Measurements from ENCODE around the gene CES4A. TPM values are rescaled to one million over a fixed set of nuclear protein-coding genes. Genes with fewer than 3 reads are reported as not detected.
A peak's percentile ranks its signal among the peaks of the same experiment; 100 is the strongest.

The CES4A gene
- total and polyA plus RNA-seq, 9 of the 15 experiments (the other 6 are each of a cell fraction or from before 2014, with no cell fraction given), result 0.09 to 0.13 (median 0.11) TPM; not detected in 6

DNA sequence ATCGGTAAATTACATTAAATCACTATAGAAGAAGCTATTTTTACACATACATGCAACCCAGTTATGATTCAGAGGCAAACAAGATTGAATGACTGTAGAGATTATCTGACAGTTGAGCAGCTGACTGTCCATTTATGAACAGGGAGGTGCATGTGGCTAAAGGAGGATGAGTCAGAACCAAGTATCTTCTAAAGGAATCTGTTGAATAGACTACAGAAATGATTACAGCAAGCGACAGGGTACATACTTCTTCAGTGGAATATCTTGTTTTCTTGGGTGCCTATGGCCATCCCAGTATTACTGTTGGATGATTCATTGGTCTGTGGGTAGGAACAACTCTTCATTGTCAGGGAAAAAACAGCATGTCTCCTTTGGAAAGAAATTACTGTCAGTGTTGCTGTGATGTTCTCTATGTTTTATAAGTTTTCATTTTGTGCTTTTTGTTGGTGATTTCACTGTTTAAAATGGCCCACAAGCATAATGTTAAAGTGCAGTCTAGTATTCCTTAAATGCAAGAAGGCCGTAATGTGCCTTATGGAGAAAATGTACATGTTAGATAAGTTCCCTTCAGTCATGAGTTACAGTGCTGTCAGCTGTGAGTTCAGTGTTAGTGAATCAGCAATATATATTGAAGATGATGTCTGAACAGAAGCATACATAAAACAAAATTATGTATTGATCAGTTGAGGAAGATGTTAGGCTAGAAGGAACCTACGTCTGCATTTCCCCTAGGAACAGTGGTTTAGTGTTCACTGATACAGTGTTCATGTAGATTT, 67.5 kb downstream of the CES4A start (continued):
- TF ChIP-seq, protein P1, sequence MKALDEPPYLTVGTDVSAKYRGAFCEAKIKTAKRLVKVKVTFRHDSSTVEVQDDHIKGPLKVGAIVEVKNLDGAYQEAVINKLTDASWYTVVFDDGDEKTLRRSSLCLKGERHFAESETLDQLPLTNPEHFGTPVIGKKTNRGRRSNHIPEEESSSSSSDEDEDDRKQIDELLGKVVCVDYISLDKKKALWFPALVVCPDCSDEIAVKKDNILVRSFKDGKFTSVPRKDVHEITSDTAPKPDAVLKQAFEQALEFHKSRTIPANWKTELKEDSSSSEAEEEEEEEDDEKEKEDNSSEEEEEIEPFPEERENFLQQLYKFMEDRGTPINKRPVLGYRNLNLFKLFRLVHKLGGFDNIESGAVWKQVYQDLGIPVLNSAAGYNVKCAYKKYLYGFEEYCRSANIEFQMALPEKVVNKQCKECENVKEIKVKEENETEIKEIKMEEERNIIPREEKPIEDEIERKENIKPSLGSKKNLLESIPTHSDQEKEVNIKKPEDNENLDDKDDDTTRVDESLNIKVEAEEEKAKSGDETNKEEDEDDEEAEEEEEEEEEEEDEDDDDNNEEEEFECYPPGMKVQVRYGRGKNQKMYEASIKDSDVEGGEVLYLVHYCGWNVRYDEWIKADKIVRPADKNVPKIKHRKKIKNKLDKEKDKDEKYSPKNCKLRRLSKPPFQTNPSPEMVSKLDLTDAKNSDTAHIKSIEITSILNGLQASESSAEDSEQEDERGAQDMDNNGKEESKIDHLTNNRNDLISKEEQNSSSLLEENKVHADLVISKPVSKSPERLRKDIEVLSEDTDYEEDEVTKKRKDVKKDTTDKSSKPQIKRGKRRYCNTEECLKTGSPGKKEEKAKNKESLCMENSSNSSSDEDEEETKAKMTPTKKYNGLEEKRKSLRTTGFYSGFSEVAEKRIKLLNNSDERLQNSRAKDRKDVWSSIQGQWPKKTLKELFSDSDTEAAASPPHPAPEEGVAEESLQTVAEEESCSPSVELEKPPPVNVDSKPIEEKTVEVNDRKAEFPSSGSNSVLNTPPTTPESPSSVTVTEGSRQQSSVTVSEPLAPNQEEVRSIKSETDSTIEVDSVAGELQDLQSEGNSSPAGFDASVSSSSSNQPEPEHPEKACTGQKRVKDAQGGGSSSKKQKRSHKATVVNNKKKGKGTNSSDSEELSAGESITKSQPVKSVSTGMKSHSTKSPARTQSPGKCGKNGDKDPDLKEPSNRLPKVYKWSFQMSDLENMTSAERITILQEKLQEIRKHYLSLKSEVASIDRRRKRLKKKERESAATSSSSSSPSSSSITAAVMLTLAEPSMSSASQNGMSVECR (CRISPR knock-in tag; IDR thresholded peaks at IDR 0.05), result no peak
- TF ChIP-seq, protein P2, sequence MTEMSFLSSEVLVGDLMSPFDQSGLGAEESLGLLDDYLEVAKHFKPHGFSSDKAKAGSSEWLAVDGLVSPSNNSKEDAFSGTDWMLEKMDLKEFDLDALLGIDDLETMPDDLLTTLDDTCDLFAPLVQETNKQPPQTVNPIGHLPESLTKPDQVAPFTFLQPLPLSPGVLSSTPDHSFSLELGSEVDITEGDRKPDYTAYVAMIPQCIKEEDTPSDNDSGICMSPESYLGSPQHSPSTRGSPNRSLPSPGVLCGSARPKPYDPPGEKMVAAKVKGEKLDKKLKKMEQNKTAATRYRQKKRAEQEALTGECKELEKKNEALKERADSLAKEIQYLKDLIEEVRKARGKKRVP (CRISPR knock-in tag; IDR thresholded peaks at IDR 0.05), result no peak
- TF ChIP-seq HMG20B (CRISPR knock-in tag; IDR thresholded peaks at IDR 0.05), result no peak
- no peak for TF ChIP-seq FOXJ3 (CRISPR knock-in tag; IDR thresholded peaks at IDR 0.05)
- TF ChIP-seq, protein P3, sequence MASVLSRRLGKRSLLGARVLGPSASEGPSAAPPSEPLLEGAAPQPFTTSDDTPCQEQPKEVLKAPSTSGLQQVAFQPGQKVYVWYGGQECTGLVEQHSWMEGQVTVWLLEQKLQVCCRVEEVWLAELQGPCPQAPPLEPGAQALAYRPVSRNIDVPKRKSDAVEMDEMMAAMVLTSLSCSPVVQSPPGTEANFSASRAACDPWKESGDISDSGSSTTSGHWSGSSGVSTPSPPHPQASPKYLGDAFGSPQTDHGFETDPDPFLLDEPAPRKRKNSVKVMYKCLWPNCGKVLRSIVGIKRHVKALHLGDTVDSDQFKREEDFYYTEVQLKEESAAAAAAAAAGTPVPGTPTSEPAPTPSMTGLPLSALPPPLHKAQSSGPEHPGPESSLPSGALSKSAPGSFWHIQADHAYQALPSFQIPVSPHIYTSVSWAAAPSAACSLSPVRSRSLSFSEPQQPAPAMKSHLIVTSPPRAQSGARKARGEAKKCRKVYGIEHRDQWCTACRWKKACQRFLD (CRISPR knock-in tag; IDR thresholded peaks at IDR 0.05), result peak; percentile 53; the same call in 1 of the 2 replicates
- no peak for TF ChIP-seq ZBTB8A (IDR thresholded peaks at IDR 0.05; ENCODE audit: partially characterized antibody)
- TF ChIP-seq HLTF (IDR thresholded peaks at IDR 0.05), result no peak
- TF ChIP-seq KDM4B (IDR thresholded peaks at IDR 0.05; ENCODE audit: borderline replicate concordance in 2 of 2, low read depth in 1 of 2), result no peak
- TF ChIP-seq, protein P4, sequence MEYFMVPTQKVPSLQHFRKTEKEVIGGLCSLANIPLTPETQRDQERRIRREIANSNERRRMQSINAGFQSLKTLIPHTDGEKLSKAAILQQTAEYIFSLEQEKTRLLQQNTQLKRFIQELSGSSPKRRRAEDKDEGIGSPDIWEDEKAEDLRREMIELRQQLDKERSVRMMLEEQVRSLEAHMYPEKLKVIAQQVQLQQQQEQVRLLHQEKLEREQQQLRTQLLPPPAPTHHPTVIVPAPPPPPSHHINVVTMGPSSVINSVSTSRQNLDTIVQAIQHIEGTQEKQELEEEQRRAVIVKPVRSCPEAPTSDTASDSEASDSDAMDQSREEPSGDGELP (CRISPR knock-in tag; IDR thresholded peaks at IDR 0.05; ENCODE audit: borderline replicate concordance), result peak; percentile 86
- no peak for TF ChIP-seq ZBED1 (IDR thresholded peaks at IDR 0.05)
- no peak for TF ChIP-seq SMARCB1 (IDR thresholded peaks at IDR 0.05; ENCODE audit: insufficient read length, low read depth)
- no peak for TF ChIP-seq ETV6 (IDR thresholded peaks at IDR 0.05; ENCODE audit: borderline replicate concordance in 1 of 2, low read depth in 2 of 2, low read length in 1 of 2)
- TF ChIP-seq ETV6 (CRISPR knock-in tag; IDR thresholded peaks at IDR 0.05; ENCODE audit: borderline replicate concordance), result no peak
- no peak for TF ChIP-seq ZNF143 (CRISPR knock-in tag; IDR thresholded peaks at IDR 0.05)
- no peak for TF ChIP-seq MBD2 (IDR thresholded peaks at IDR 0.05; ENCODE audit: borderline replicate concordance, low read depth)
- TF ChIP-seq SMAD2 (IDR thresholded peaks at IDR 0.05; ENCODE audit: low read depth, low read length), result no peak
- TF ChIP-seq ZNF24 (IDR thresholded peaks at IDR 0.05), result peak; percentile 24; the same call in 1 of the 2 replicates
- no peak for TF ChIP-seq NR3C1 (CRISPR knock-in tag; IDR thresholded peaks at IDR 0.05)
- TF ChIP-seq GATA2 (CRISPR knock-in tag; IDR thresholded peaks at IDR 0.05), result no peak
- TF ChIP-seq ZNF311 (CRISPR knock-in tag; IDR thresholded peaks at IDR 0.05), result no peak

Data from K562 (cell line).